Purkinje cell (primary cell): ENCODE data around the gene SLC26A9. TPM values are rescaled to one million over a fixed set of nuclear protein-coding genes. Genes with fewer than 3 reads are reported as not detected.

Source experiments
- polyA plus RNA-seq: library from polyadenylated mRNA; unstranded; fragments of >200 nt; fragmentation: Nextera tagmentation; gene quantifications from 2 replicates; pipeline ENCODE4 v1.2.1, GENCODE V29; 2014

Gene SLC26A9, protein sequence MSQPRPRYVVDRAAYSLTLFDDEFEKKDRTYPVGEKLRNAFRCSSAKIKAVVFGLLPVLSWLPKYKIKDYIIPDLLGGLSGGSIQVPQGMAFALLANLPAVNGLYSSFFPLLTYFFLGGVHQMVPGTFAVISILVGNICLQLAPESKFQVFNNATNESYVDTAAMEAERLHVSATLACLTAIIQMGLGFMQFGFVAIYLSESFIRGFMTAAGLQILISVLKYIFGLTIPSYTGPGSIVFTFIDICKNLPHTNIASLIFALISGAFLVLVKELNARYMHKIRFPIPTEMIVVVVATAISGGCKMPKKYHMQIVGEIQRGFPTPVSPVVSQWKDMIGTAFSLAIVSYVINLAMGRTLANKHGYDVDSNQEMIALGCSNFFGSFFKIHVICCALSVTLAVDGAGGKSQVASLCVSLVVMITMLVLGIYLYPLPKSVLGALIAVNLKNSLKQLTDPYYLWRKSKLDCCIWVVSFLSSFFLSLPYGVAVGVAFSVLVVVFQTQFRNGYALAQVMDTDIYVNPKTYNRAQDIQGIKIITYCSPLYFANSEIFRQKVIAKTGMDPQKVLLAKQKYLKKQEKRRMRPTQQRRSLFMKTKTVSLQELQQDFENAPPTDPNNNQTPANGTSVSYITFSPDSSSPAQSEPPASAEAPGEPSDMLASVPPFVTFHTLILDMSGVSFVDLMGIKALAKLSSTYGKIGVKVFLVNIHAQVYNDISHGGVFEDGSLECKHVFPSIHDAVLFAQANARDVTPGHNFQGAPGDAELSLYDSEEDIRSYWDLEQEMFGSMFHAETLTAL
- polyA plus RNA-seq, result 0.36 TPM in 1 of 2 replicates, not detected in the other

DNA sequence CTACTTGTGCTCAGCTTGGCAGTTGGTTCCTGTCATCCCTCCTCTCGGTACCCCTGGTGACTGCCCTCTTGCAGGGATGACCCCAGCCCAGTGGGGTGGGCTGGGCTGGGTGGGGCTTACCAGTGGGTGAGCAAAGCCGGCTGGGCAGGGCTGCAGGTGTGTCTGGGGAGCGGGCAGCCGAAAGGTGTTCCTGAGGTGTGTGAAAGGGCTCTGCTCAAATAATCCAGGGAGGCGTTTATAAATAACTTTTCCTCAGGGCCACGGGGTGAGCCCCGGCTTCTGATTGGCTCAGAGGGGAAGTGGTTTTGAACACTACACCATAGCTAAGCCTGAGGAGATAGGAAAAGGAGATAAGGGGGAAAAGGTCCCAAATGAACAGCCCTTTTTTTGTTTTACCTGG, at the start of gene SLC26A9:
SLC26A9 (minus strand) TSS at position 212 of the 400 bp plus-strand sequence. CDS start 7,636 bp downstream, outside the sequence.

Other genes starting within 250 kb of the SLC26A9 start
- gene NUCKS1, start 193.3 kb downstream of the SLC26A9 start, polyA plus RNA-seq, result 113 and 177 TPM in 2 replicates
- 24.7 and 31.1 TPM in 2 replicates for gene RAB29, start 168.0 kb downstream of the SLC26A9 start, polyA plus RNA-seq
- gene SLC41A1, start 130.3 kb downstream of the SLC26A9 start, polyA plus RNA-seq, result 20.4 and 28.1 TPM in 2 replicates
- gene PM20D1, start 93.3 kb downstream of the SLC26A9 start, polyA plus RNA-seq, result 0.50 and 4.9 TPM in 2 replicates
- not detected in 2 replicates for gene RAB7B, start 59.9 kb upstream of the SLC26A9 start, polyA plus RNA-seq
- gene CTSE, start 80.4 kb upstream of the SLC26A9 start, polyA plus RNA-seq, result not detected in 2 replicates
- not detected in 2 replicates for gene RHEX, start 109.7 kb upstream of the SLC26A9 start, polyA plus RNA-seq
- not detected in 2 replicates for gene AVPR1B, start 173.9 kb upstream of the SLC26A9 start, polyA plus RNA-seq